ENCODE measurements around the gene ARFGEF3.

DNA sequence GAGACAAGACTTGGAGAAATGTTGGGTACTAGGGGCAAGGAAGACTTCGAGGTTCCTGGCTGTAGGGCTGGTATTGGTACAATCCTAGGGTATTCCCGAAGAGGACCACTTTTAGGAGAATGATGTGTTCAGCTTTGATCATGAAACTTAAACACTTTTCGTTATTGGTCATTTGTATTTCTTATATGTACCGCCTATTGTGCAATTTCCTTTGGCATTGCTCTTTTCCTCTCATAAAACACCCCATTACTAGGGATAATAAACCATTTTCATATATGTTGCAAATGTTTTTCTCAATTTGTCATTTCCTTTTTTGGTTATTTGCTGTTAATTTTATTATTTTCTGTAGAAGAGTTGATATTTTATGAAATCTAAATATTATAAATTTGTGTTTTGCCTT is 18.9 kb upstream of the ARFGEF3 start:
- no peak for TF ChIP-seq EZH2 (IDR thresholded peaks at IDR 0.05; ENCODE audit: borderline replicate concordance, low read length)
- TF ChIP-seq, protein P1, sequence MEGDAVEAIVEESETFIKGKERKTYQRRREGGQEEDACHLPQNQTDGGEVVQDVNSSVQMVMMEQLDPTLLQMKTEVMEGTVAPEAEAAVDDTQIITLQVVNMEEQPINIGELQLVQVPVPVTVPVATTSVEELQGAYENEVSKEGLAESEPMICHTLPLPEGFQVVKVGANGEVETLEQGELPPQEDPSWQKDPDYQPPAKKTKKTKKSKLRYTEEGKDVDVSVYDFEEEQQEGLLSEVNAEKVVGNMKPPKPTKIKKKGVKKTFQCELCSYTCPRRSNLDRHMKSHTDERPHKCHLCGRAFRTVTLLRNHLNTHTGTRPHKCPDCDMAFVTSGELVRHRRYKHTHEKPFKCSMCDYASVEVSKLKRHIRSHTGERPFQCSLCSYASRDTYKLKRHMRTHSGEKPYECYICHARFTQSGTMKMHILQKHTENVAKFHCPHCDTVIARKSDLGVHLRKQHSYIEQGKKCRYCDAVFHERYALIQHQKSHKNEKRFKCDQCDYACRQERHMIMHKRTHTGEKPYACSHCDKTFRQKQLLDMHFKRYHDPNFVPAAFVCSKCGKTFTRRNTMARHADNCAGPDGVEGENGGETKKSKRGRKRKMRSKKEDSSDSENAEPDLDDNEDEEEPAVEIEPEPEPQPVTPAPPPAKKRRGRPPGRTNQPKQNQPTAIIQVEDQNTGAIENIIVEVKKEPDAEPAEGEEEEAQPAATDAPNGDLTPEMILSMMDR (conservative IDR thresholded peaks at IDR 0.05 in 1 of 2, IDR thresholded peaks at IDR 0.05 in 1 of 2; ENCODE audit: extremely low read depth in 1 of 2, insufficient read depth in 1 of 2, low read depth in 1 of 2, low read length in 2 of 2), result no peak
